Uterus (tissue), 2 donors: ENCODE results near the gene S100A10.

Source experiments
- POLR2A ChIP-seq, 2 donors: fragments of 450-650 bp; IDR thresholded peaks; one replicate each; pipeline ENCODE4 v1.6.1; 2016; ENCODE audit warnings: antibody characterized with exemption in 2 of 2, mild to moderate bottlenecking in 1 of 2, moderate library complexity in 1 of 2
- TF ChIP-seq, protein P1 (sequence below), 4 experiments: fragments of 200-600 bp in 2 of 4; fragments of 450-650 bp in 2 of 4; sonication (generic) in 2 of 4; IDR thresholded peaks; one replicate each; pipeline ENCODE4 v1.5.1; 2016 to 2019; ENCODE audit warnings: antibody characterized with exemption in 4 of 4, mild to moderate bottlenecking in 2 of 4, moderate library complexity in 1 of 4

DNA sequence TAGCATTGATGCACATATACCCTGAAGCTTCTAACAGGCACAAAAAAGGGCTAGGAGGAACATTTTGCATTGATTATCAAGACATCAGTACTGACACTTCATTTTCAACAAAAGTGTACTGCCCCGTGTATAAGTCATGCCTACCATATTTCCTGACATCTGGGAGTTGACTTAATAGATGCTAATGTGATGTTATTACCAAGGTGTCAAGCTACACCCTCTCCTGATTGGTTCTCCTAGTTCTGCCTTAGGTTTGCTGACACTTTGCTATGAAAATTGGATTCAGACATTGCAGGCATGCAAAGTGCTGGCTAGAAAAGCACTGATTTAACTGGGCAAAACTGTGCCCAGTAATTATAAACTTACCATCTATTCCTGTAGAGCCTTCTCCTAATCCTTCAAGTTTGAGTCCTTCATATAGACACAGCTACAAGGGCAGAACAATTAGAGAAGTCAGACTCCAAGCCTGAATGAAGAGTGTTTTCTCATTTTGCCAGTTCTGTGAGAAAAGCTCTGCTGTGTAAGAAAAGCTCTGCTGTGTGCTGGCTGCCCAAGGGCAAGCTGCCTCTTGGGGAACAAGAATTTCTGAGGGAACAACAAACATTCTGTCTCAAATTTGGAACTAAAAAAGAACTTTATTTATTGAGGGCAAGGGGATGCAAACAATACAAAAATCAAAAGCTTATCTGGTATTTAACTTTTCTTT lies 11.2 kb downstream of the S100A10 start:
- TF ChIP-seq, protein P1, sequence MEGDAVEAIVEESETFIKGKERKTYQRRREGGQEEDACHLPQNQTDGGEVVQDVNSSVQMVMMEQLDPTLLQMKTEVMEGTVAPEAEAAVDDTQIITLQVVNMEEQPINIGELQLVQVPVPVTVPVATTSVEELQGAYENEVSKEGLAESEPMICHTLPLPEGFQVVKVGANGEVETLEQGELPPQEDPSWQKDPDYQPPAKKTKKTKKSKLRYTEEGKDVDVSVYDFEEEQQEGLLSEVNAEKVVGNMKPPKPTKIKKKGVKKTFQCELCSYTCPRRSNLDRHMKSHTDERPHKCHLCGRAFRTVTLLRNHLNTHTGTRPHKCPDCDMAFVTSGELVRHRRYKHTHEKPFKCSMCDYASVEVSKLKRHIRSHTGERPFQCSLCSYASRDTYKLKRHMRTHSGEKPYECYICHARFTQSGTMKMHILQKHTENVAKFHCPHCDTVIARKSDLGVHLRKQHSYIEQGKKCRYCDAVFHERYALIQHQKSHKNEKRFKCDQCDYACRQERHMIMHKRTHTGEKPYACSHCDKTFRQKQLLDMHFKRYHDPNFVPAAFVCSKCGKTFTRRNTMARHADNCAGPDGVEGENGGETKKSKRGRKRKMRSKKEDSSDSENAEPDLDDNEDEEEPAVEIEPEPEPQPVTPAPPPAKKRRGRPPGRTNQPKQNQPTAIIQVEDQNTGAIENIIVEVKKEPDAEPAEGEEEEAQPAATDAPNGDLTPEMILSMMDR (IDR thresholded peaks at IDR 0.05): no peak
- TF ChIP-seq POLR2A (IDR thresholded peaks at IDR 0.05): no peak
